Measurements from ENCODE around the gene CFAP99.

DNA sequence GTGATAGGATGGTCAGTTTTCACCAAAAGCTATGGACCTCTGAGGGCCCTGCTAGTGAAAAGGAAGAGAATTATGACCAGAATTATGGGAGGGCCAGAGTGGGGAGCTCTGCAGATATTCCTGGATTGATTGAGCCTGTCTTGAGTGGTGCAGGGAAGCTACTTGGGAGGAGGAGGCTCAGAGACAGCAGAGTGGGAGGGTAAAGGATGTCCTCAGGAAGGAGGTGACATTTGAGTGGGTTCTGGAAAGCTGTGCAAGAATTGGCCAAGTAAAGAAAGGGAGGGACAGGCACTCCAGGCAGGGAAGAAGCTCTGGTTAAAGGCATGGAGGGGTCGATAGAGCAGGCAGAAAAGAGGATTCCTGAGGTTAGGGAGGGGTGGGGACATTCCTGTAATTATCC lies 74.2 kb downstream of the CFAP99 start:
- TF ChIP-seq ZNF274 (IDR thresholded peaks at IDR 0.05; ENCODE audit: low read depth, low read length): no peak
- no peak for TF ChIP-seq YY1 (IDR thresholded peaks at IDR 0.05; ENCODE audit: insufficient read depth, insufficient read length)
- TF ChIP-seq SUZ12 (IDR thresholded peaks at IDR 0.05; ENCODE audit: extremely low read depth, insufficient read depth, insufficient read length): no peak

Data from NT2/D1 (cell line).